ENCODE measurements around the gene PGK2.

DNA sequence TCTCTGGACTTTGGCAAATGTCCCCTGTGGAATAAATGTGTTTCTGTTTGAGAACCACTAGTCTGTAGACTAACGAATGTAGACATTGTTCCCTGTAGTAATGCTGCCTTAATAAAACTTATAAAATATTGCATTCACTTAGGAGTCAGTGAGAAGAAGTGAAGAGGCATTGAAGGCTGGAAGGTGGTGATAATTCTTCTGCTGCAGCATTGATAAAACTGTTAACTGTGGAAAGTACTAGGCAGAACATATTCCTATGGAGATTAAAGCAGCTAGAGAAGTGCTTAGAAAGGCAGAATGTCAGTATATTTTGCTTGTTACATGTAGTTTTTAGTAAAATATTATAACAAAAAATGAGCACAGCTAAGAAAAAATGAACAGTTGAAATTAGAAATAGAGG, 4.8 kb downstream of the PGK2 start:
- TF ChIP-seq POLR2A (IDR thresholded peaks at IDR 0.05) (no peak), CTCF (IDR thresholded peaks at IDR 0.05) (no peak), EP300 (IDR thresholded peaks at IDR 0.05) (no peak)
